Peyer's patch (tissue), 4 donors: ENCODE measurements around the gene ZFC3H1.

Source experiments
- POLR2A ChIP-seq, 2 donors: fragments of 450-650 bp; IDR thresholded peaks; one replicate each; pipeline ENCODE4 v1.5.1; 2017; ENCODE audit warnings: antibody characterized with exemption in 2 of 2, mild to moderate bottlenecking in 2 of 2, moderate library complexity in 2 of 2
- TF ChIP-seq, protein P1 (sequence below), 6 experiments: fragments of 450-650 bp in 4 of 6; fragments of 200-600 bp in 2 of 6; sonication (generic) in 1 of 6; IDR thresholded peaks; one replicate each; pipeline ENCODE4 v1.5.1; 2017 to 2019; ENCODE audit warnings: antibody characterized with exemption in 6 of 6, mild to moderate bottlenecking in 3 of 6, moderate library complexity in 1 of 6

DNA sequence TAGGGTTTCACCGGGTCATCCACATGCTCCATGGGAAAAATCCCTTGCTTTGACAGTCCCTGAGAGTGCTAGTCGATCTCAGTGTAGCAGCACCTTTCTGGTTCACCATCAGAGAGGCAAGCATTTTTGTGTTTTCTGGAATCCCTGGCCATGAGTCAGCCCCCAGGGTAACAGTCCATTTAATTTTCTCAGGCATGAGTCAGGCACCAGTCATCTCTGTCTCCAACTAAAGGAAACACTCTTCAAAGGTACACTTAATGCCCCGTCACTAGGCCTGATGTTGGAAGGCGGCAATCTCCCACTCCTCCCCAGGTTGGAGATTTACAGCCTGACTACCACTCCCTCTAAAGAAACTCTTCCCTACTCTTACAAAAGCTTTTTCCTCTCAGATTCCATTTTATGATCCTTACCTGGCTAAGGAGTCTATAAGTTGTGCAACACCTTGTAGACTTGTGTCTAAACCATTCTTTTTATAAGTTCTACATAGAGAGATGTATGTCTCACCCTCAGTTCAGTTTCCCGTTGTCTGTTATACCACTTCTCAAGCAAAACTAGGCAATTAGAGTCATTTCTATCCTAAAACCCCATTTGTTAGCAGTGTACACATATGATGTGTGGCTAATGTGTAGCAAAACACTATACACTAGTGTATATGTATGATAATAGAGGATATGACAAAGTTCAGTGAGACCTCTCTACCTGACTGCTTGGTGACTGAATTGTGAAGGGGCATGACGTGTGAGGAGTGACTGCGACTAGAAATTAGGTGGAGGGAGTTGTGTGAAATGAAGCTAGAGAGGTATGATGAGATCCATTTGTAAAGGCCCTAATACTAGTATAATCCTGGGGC lies 46.9 kb upstream of the ZFC3H1 start:
- TF ChIP-seq, protein P1, sequence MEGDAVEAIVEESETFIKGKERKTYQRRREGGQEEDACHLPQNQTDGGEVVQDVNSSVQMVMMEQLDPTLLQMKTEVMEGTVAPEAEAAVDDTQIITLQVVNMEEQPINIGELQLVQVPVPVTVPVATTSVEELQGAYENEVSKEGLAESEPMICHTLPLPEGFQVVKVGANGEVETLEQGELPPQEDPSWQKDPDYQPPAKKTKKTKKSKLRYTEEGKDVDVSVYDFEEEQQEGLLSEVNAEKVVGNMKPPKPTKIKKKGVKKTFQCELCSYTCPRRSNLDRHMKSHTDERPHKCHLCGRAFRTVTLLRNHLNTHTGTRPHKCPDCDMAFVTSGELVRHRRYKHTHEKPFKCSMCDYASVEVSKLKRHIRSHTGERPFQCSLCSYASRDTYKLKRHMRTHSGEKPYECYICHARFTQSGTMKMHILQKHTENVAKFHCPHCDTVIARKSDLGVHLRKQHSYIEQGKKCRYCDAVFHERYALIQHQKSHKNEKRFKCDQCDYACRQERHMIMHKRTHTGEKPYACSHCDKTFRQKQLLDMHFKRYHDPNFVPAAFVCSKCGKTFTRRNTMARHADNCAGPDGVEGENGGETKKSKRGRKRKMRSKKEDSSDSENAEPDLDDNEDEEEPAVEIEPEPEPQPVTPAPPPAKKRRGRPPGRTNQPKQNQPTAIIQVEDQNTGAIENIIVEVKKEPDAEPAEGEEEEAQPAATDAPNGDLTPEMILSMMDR (IDR thresholded peaks at IDR 0.05): no peak
- no peak for TF ChIP-seq POLR2A (IDR thresholded peaks at IDR 0.05)
